Measurements from ENCODE around the gene SYT17. TPM values are rescaled to one million over a fixed set of nuclear protein-coding genes. Genes with fewer than 3 reads are reported as not detected.

The SYT17 gene
- total and polyA plus RNA-seq, 11 donors = 0.23 to 5.2 (median 0.66) TPM

- DNase-seq (no peak), ATAC-seq (no peak)
- WGBS, 4 donors = 74 to 84% (median 83%) methylated on average over 4 of the region's 4 CpGs
- H3K9me3 ChIP-seq = no peaks in the 10 kb centered on the region
- H3K4me1 ChIP-seq = no peaks in the 10 kb centered on the region
- no peaks in the 10 kb centered on the region for H3K36me3 ChIP-seq
- no peak overlapping the region for H3K4me3 ChIP-seq
- no peak for TF ChIP-seq CTCF (IDR thresholded peaks at IDR 0.05)
- TF ChIP-seq POLR2A (IDR thresholded peaks at IDR 0.05) = no peak
- no peak overlapping the region for H3K27ac ChIP-seq
- no peaks in the 10 kb centered on the region for H3K27me3 ChIP-seq
- intact Hi-C loops (cut with DNase I) = no loop called here
These were observed 86.6 kb downstream of the SYT17 start for GRCh38 chr16:19254611-19255010.

- DNase-seq = no peak
- ATAC-seq = no peak
- Histone ChIP-seq H3K27me3 (no peaks in the 10 kb centered on the region), H3K4me3 (no peak overlapping the region), H3K9me3 (peaks cover 0 to 22% (median 5%) of the 10 kb centered on the region in 12 donors), H3K36me3 (no peaks in the 10 kb centered on the region), H3K4me1 (no peaks in the 10 kb centered on the region), H3K27ac (no peak overlapping the region)
- WGBS, 4 donors = 90 to 95% (median 91%) methylated on average over 4 of the region's 4 CpGs
- intact Hi-C loops (cut with DNase I) = no loop called here
- TF ChIP-seq CTCF (IDR thresholded peaks at IDR 0.05) = no peak
- no peak for TF ChIP-seq POLR2A (IDR thresholded peaks at IDR 0.05)
These were observed 96.2 kb downstream of the SYT17 start for GRCh38 chr16:19264123-19264673.

- Histone ChIP-seq H3K36me3 (no peaks in the 10 kb centered on the region), H3K9me3 (peaks cover 0 to 22% (median 5%) of the 10 kb centered on the region in 12 donors), H3K4me1 (no peaks in the 10 kb centered on the region), H3K27ac (no peak overlapping the region), H3K27me3 (no peaks in the 10 kb centered on the region), H3K4me3 (no peak overlapping the region)
- no peak for DNase-seq
- ATAC-seq = no peak
- WGBS, 4 donors = 78 to 82% (median 80%) methylated on average over 9 of the region's 9 CpGs
- intact Hi-C loops (cut with DNase I) = no loop called here
- no peak for TF ChIP-seq POLR2A (IDR thresholded peaks at IDR 0.05)
- TF ChIP-seq CTCF (IDR thresholded peaks at IDR 0.05) = no peak
These were observed 97.4 kb downstream of the SYT17 start for GRCh38 chr16:19265380-19265930.

GRCh38 chr16:19266774-19267173 is 98.7 kb downstream of the SYT17 start:
- Histone ChIP-seq H3K4me3 (no peak overlapping the region), H3K4me1 (no peaks in the 10 kb centered on the region), H3K9me3 (peaks cover 0 to 22% (median 5%) of the 10 kb centered on the region in 12 donors), H3K27me3 (no peaks in the 10 kb centered on the region), H3K27ac (no peak overlapping the region), H3K36me3 (no peaks in the 10 kb centered on the region)
- 89 to 94% (median 93%) methylated on average over 11 of the region's 11 CpGs for WGBS, 4 donors
- ATAC-seq (no peak), DNase-seq (no peak)
- TF ChIP-seq POLR2A (IDR thresholded peaks at IDR 0.05) (no peak), CTCF (IDR thresholded peaks at IDR 0.05) (no peak)
- intact Hi-C loops (cut with DNase I) = no loop called here
